Esophagus squamous epithelium (tissue), 5 donors: Measurements from ENCODE around the gene FGD1. TPM values are rescaled to one million over a fixed set of nuclear protein-coding genes. Genes with fewer than 3 reads are reported as not detected.

Experiments
- DNase-seq: peaks from one replicate; lab custom pipeline; 2025; lab: John Stamatoyannopoulos, UW
- H3K27ac ChIP-seq, 4 donors: fragments of 200-600 bp; sonication (generic); one replicate each; pipeline ENCODE4 v1.5.1; 2016 to 2019; ENCODE audit warnings: mild to moderate bottlenecking in 1 of 4
- H3K27me3 ChIP-seq, 4 donors: fragments of 200-600 bp; sonication (generic); 1 replicate in 3 of 4; 2 replicates in 1 of 4; pipeline versions ENCODE4 v1.5.1 to v1.6.0; 2017 to 2021; ENCODE audit warnings: antibody characterized with exemption in 1 of 4
- H3K36me3 ChIP-seq, 3 donors: fragments of 200-600 bp; sonication (generic); one replicate each; pipeline ENCODE4 v1.5.1; 2016 to 2019
- H3K4me1 ChIP-seq, 3 donors: fragments of 200-600 bp; sonication (generic); one replicate each; pipeline ENCODE4 v1.5.1; 2017 to 2019
- H3K4me3 ChIP-seq, 4 donors: fragments of 200-600 bp; sonication (generic); 1 replicate in 3 of 4; 2 replicates in 1 of 4; pipeline ENCODE4 v1.5.1; 2016 to 2019; ENCODE audit warnings: mild to moderate bottlenecking in 2 of 4, moderate library complexity in 1 of 4
- H3K9me3 ChIP-seq, 3 donors: fragments of 200-600 bp; sonication (generic); one replicate each; pipeline ENCODE4 v1.5.1; 2016 to 2019
- CTCF ChIP-seq, 6 experiments: fragments of 450-650 bp in 4 of 6; fragments of 200-600 bp in 2 of 6; sonication (generic) in 2 of 6; IDR thresholded peaks; one replicate each; pipeline ENCODE4 v1.5.1; 2016 to 2019; ENCODE audit warnings: antibody characterized with exemption in 6 of 6, mild to moderate bottlenecking in 4 of 6, moderate library complexity in 4 of 6
- POLR2A ChIP-seq, 4 donors: fragments of 450-650 bp; IDR thresholded peaks; one replicate each; pipeline ENCODE4 v1.6.1; 2017; ENCODE audit warnings: antibody characterized with exemption in 4 of 4, mild to moderate bottlenecking in 4 of 4, moderate library complexity in 3 of 4
- WGBS, 2 donors: methylation state at CpG; one replicate each; pipeline ENCODE4 v1.1.5; 2018; 5-methylcytosine and 5-hydroxymethylcytosine counted together
- intact Hi-C: fragments of 100-400 bp; cut with DNase I; formaldehyde crosslinking; loops from one replicate; pipeline ENCODE4 v1.15.0; 2022
- total RNA-seq, 4 donors: library from RNA; depleted of rRNA; stranded (reverse); fragments of >200 nt; gene quantifications; one replicate each; pipeline ENCODE4 v1.1.0, GENCODE V29; 2016
- donor health status: DM: yes; HTN: yes; CAD: no.

FGD1 gene
- total RNA-seq, 4 donors from 2014 or later: 4.4 to 7.5 (median 5.5) TPM

- H3K36me3 ChIP-seq: no peaks in the 10 kb centered on the region
- no peaks in the 10 kb centered on the region for H3K9me3 ChIP-seq
- H3K27me3 ChIP-seq: no peaks in the 10 kb centered on the region
- H3K4me1 ChIP-seq: peaks cover 12 to 33% (median 19%) of the 10 kb centered on the region in 3 donors
- TF ChIP-seq CTCF (IDR thresholded peaks at IDR 0.05) (no peak), POLR2A (IDR thresholded peaks at IDR 0.05) (no peak)
- H3K27ac ChIP-seq: peak overlapping the region; percentile 39 to 83 (median 61)
- WGBS, 2 donors: 32 to 67% methylated on average over 8 to 9 of the region's 9 CpGs
- H3K4me3 ChIP-seq: no peak overlapping the region
- no peak for DNase-seq
- intact Hi-C loops: no loop called here
Observed at GRCh38 chrX:54483946-54484345, 12.1 kb downstream of the FGD1 start.

- 11 to 28% methylated on average over 7 to 10 of the region's 21 CpGs for WGBS, 2 donors
- Histone ChIP-seq H3K27me3 (no peaks in the 10 kb centered on the region), H3K36me3 (no peaks in the 10 kb centered on the region), H3K27ac (peak overlapping the region; percentile 39 to 83 (median 61)), H3K4me3 (peak overlapping the region in 3 of 4 donors; percentile 12 to 48 (median 23)), H3K4me1 (peaks cover 12 to 33% (median 19%) of the 10 kb centered on the region in 3 donors), H3K9me3 (no peaks in the 10 kb centered on the region)
- TF ChIP-seq POLR2A (IDR thresholded peaks at IDR 0.05) (no peak), CTCF (IDR thresholded peaks at IDR 0.05) (no peak)
- DNase-seq: no peak
- intact Hi-C loops: no loop called here
Observed at GRCh38 chrX:54482839-54483593, 13.0 kb downstream of the FGD1 start.

- 40 to 80% methylated on average over 2 to 7 of the region's 9 CpGs for WGBS, 2 donors
- no peak for DNase-seq
- no peak for TF ChIP-seq CTCF (IDR thresholded peaks at IDR 0.05)
- no peak for TF ChIP-seq POLR2A (IDR thresholded peaks at IDR 0.05)
- Histone ChIP-seq H3K4me1 (peaks cover 12 to 35% (median 14%) of the 10 kb centered on the region in 3 donors), H3K4me3 (no peak overlapping the region), H3K36me3 (no peaks in the 10 kb centered on the region), H3K27me3 (no peaks in the 10 kb centered on the region), H3K9me3 (no peaks in the 10 kb centered on the region), H3K27ac (no peak overlapping the region)
- intact Hi-C loops: no loop called here
Observed at GRCh38 chrX:54479136-54480111, 16.6 kb downstream of the FGD1 start.

GRCh38 chrX:54473993-54474859 lies 21.8 kb downstream of the FGD1 start:
- Histone ChIP-seq H3K9me3 (no peaks in the 10 kb centered on the region), H3K4me3 (no peak overlapping the region), H3K4me1 (peaks cover 0 to 13% (median 0%) of the 10 kb centered on the region in 3 donors), H3K27ac (peak overlapping the region in 1 of 4 donors; percentile 52), H3K36me3 (peaks cover 0 to 20% (median 0%) of the 10 kb centered on the region in 3 donors), H3K27me3 (no peaks in the 10 kb centered on the region)
- WGBS, 2 donors: 60 to 62% methylated on average over 3 to 6 of the region's 10 CpGs
- TF ChIP-seq POLR2A (IDR thresholded peaks at IDR 0.05) (no peak), CTCF (IDR thresholded peaks at IDR 0.05) (no peak)
- intact Hi-C loops: no loop called here
- no peak for DNase-seq
